NCI-H187 (cell line): Measurements from ENCODE around the gene AK1.

Experiments used
- DNase-seq, 2 experiments: peaks; one replicate each; lab custom pipeline; 2025; lab: John Stamatoyannopoulos, UW

Gene AK1

GRCh38 chr9:127908660-127908926, 31.1 kb upstream of the AK1 start:
- DNase-seq: no peak

GRCh38 chr9:127907867-127908659, 30.6 kb upstream of the AK1 start:
- no peak for DNase-seq

GRCh38 chr9:127905788-127906191, 28.3 kb upstream of the AK1 start:
- no peak for DNase-seq

- DNase-seq: no peak
These were observed 27.7 kb upstream of the AK1 start for GRCh38 chr9:127905004-127905728.

- no peak for DNase-seq
These were observed 27.1 kb upstream of the AK1 start for GRCh38 chr9:127904561-127905003.

- no peak for DNase-seq
These were observed 26.3 kb upstream of the AK1 start for GRCh38 chr9:127903557-127904475.

GRCh38 chr9:127899128-127899943, 21.9 kb upstream of the AK1 start, which contains the start of gene ST6GALNAC6:
TSS of gene ST6GALNAC6 (minus strand) at chr9:127899603. CDS start at chr9:127897981, 1,622 bp downstream.
- peak; percentile 4 to 9 for DNase-seq

GRCh38 chr9:127898433-127899127, 21.1 kb upstream of the AK1 start:
- no peak for DNase-seq

GRCh38 chr9:127897193-127897692, 19.8 kb upstream of the AK1 start:
- DNase-seq: no peak

- DNase-seq: no peak
These were observed 19.1 kb upstream of the AK1 start for GRCh38 chr9:127896395-127897192.

- DNase-seq: no peak
These were observed 18.3 kb upstream of the AK1 start for GRCh38 chr9:127895811-127896210.

- no peak for DNase-seq
These were observed 15.9 kb upstream of the AK1 start for GRCh38 chr9:127893392-127893791.

- no peak for DNase-seq
These were observed 15.4 kb upstream of the AK1 start for GRCh38 chr9:127892831-127893230.

- DNase-seq: no peak
These were observed 12.6 kb upstream of the AK1 start for GRCh38 chr9:127890053-127890452.

- no peak for DNase-seq
These were observed 10.3 kb upstream of the AK1 start for GRCh38 chr9:127887792-127888191.

- DNase-seq: no peak
These were observed 9.0 kb upstream of the AK1 start for GRCh38 chr9:127886401-127886972.

GRCh38 chr9:127885508-127886281, 8.2 kb upstream of the AK1 start:
- DNase-seq: no peak

GRCh38 chr9:127884976-127885490, 7.6 kb upstream of the AK1 start:
- no peak for DNase-seq
